HG02884 (cell line): ENCODE data around the gene FABP7.

Source experiments
- ATAC-seq: cut with Tn5 transposase; IDR thresholded peaks from one replicate; pipeline ENCODE4 v1.9.1; 2021; ENCODE audit warnings: mild to moderate bottlenecking, moderate library complexity; ENCODE audit not compliant: unreplicated experiment

Gene FABP7

DNA sequence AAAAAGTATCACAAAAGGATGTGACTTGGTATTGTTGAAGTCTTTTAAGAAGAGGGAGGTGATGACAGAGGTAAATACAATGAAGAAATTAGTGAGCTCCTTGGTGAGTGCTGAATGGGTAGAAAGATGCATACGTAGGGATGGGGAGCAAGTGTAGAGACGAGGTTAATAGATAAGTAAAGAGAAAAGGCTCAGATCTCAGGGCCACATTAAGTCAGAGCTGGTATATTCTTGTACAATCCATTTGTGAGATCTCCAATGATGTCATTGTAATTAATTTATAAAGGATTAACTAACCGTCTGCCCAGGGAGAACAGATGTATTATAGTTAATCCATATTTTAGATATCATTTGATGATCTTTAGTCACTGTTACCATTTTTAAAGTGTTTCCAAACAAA is 52.9 kb downstream of the FABP7 start:
- no peak for ATAC-seq

- ATAC-seq, result no peak
Observed at GRCh38 chr6:122833021-122833491, 53.5 kb downstream of the FABP7 start.
